ENCODE results near the gene HRH4. TPM values are rescaled to one million over a fixed set of nuclear protein-coding genes. Genes with fewer than 3 reads are reported as not detected.

HRH4 gene
- total RNA-seq, 1 experiment from 2014 or later, result not detected

- no peaks in the 10 kb centered on the region for H3K9me3 ChIP-seq (ENCODE audit: control insufficient read depth, low read depth, low read length)
- no peak overlapping the region for H3K56ac ChIP-seq (ENCODE audit: insufficient read length, low read depth, low read length)
- H3K27ac ChIP-seq (ENCODE audit: insufficient read length, low read depth, low read length), result no peak overlapping the region
- no peak for DNase-seq
- no peak overlapping the region for H3K9ac ChIP-seq (ENCODE audit: extremely low read depth, insufficient read length, low read length)
- H3K27me3 ChIP-seq (ENCODE audit: insufficient read depth, low read length), result no peaks in the 10 kb centered on the region
- H3K4ac ChIP-seq (ENCODE audit: low read depth, low read length), result no peak overlapping the region
- H3K23me2 ChIP-seq (ENCODE audit: insufficient read length, low read depth, low read length, poor library complexity, severe bottlenecking), result no peaks in the 10 kb centered on the region
- H3K79me1 ChIP-seq (ENCODE audit: insufficient read depth, low read depth, low read length, poor library complexity, severe bottlenecking), result no peaks in the 10 kb centered on the region
- Mint-ChIP-seq H3K27me3 (ENCODE audit: low read depth) (peaks cover 3% of the 10 kb centered on the region), H3K36me3 (ENCODE audit: insufficient read depth in 1 of 3, low read depth in 3 of 3) (no peaks in the 10 kb centered on the region), H3K9me3 (no peaks in the 10 kb centered on the region; a peak in 1 of 5 replicates), H3K4me3 (no peak overlapping the region), H3K4me1 (no peaks in the 10 kb centered on the region), H3K27ac (no peak overlapping the region)
- no peak overlapping the region for H3T11ph ChIP-seq (ENCODE audit: low read length)
- no peak overlapping the region for H4K91ac ChIP-seq (ENCODE audit: insufficient read length, low read depth, low read length)
- no peak overlapping the region for H2BK15ac ChIP-seq (ENCODE audit: low read depth, low read length)
- H2AK5ac ChIP-seq (ENCODE audit: insufficient read length, low read length), result no peak overlapping the region
- no peak overlapping the region for H4K8ac ChIP-seq (replicated peaks; ENCODE audit: insufficient read length, low read depth, low read length)
- H2BK20ac ChIP-seq (ENCODE audit: low read depth, low read length, poor library complexity, severe bottlenecking), result no peak overlapping the region
- TF ChIP-seq CTCF (conservative IDR thresholded peaks at IDR 0.05), result no peak
- WGBS (ENCODE audit: extremely low coverage, insufficient read length, low lambda C conversion rate), result no CpG with 5 or more reads among the region's 5 CpGs
- H2BK120ac ChIP-seq (ENCODE audit: low read depth, low read length, poor library complexity, severe bottlenecking), result no peak overlapping the region
- H2BK5ac ChIP-seq (ENCODE audit: insufficient read length, low read length), result no peak overlapping the region
- no peaks in the 10 kb centered on the region for H3K4me1 ChIP-seq (ENCODE audit: insufficient read depth, low read length)
- no peak overlapping the region for H3K23ac ChIP-seq (ENCODE audit: insufficient read length, low read depth, low read length)
- H2AFZ ChIP-seq (ENCODE audit: low read length), result no peak overlapping the region
- no peak overlapping the region for H3K4me2 ChIP-seq (ENCODE audit: insufficient read depth, insufficient read length, low read length)
- H4K5ac ChIP-seq (ENCODE audit: insufficient read length, low read depth, low read length), result no peak overlapping the region
- H2BK12ac ChIP-seq (ENCODE audit: insufficient read length, low read depth, low read length), result no peak overlapping the region
- H3K14ac ChIP-seq (ENCODE audit: insufficient read depth, low read length), result no peak overlapping the region
- no peaks in the 10 kb centered on the region for H3K79me2 ChIP-seq (ENCODE audit: insufficient read depth, low read length)
- no peaks in the 10 kb centered on the region for H4K20me1 ChIP-seq (ENCODE audit: control insufficient read depth, insufficient read depth, insufficient read length)
- no peak overlapping the region for H3K18ac ChIP-seq (ENCODE audit: insufficient read length, low read depth, low read length)
These were observed 39.4 kb downstream of the HRH4 start for GRCh38 chr18:24499814-24500213.

All from H9 (cell line).